SK-N-MC (cell line): ENCODE data around the gene NMNAT1.
A peak's percentile ranks its signal among the peaks of the same experiment; 100 is the strongest.
"Not testable (repeated sequence)": the region's sequence is repeated elsewhere in the genome, so short reads cannot be mapped to it uniquely, and the experiment has no call there.

ENCODE experiments used
- DNase-seq: peaks from one replicate; pipeline ENCODE4 v3.0.0-alpha.2; 2011; ENCODE audit warnings: low read depth, low spot score
- H3K27ac ChIP-seq: fragments of 200-600 bp; sonication (generic); 2 replicates; pipeline ENCODE4 v1.5.1; 2016; ENCODE audit warnings: mixed run types
- H3K36me3 ChIP-seq: fragments of 200-600 bp; sonication (generic); 2 replicates; pipeline ENCODE4 v1.6.1; 2017; ENCODE audit warnings: antibody characterized with exemption, low read length, mixed read lengths; ENCODE audit not compliant: insufficient read depth
- H3K4me3 ChIP-seq: fragments of 200-600 bp; sonication (generic); 2 replicates; pipeline ENCODE4 v1.5.1; 2016
- H3K9ac ChIP-seq: fragments of 200-600 bp; sonication (generic); 2 replicates; pipeline ENCODE4 v1.8.0; 2017; ENCODE audit warnings: mixed run types, mixed read lengths; ENCODE audit not compliant: insufficient read length
- H3K9me3 ChIP-seq: fragments of 200-600 bp; sonication (generic); 2 replicates; pipeline ENCODE4 v1.6.1; 2017; ENCODE audit warnings: low read depth, mild to moderate bottlenecking, antibody characterized with exemption, low read length, moderate library complexity, mixed read lengths
- EZH2 ChIP-seq: fragments of 200-600 bp; sonication (generic); IDR thresholded peaks from one replicate; pipeline ENCODE4 v1.6.1; 2017; ENCODE audit warnings: antibody characterized with exemption
- FOXP2 ChIP-seq: optimal IDR thresholded peaks from 2 replicates; pipeline ENCODE3; 2011; ENCODE audit warnings: mild to moderate bottlenecking, moderate library complexity; ENCODE audit not compliant: insufficient read depth; ENCODE audit errors: extremely low read length, control extremely low read depth
- POLR2AphosphoS5 ChIP-seq: IDR thresholded peaks from 2 replicates; pipeline ENCODE4 v1.6.1; 2012; ENCODE audit warnings: mild to moderate bottlenecking, low read depth, low read length, borderline replicate concordance

NMNAT1 gene

GRCh38 chr1:9993561-9994075 lies 50.3 kb downstream of the NMNAT1 start:
- no peak for TF ChIP-seq FOXP2
- TF ChIP-seq POLR2AphosphoS5: no peak
- TF ChIP-seq EZH2: no peak
- Histone ChIP-seq H3K27ac (no peak overlapping the region), H3K4me3 (no peak overlapping the region), H3K36me3 (no peaks in the 10 kb centered on the region), H3K9ac (no peak overlapping the region), H3K9me3 (no peaks in the 10 kb centered on the region)
- DNase-seq: no peak

- Histone ChIP-seq H3K27ac (no peak within 1 kb of the TSS), H3K9me3 (no peaks in the 10 kb centered on the region), H3K4me3 (peak within 1 kb of the TSS; percentile 59), H3K36me3 (no peaks in the 10 kb centered on the region), H3K9ac (no peak within 1 kb of the TSS)
- no peak for DNase-seq
- no peak for TF ChIP-seq POLR2AphosphoS5
- TF ChIP-seq FOXP2: no peak
- TF ChIP-seq EZH2: no peak
Measured at GRCh38 chr1:9996624-9997582, 53.6 kb downstream of the NMNAT1 start, which contains the start of gene RBP7. Gene RBP7, plus strand, starts transcription at chr1:9997228. Its CDS starts 31 bp downstream, at chr1:9997259.

- Histone ChIP-seq H3K4me3 (no peak overlapping the region), H3K9me3 (no peaks in the 10 kb centered on the region), H3K9ac (no peak overlapping the region), H3K36me3 (no peaks in the 10 kb centered on the region), H3K27ac (no peak overlapping the region)
- TF ChIP-seq POLR2AphosphoS5 (no peak), EZH2 (no peak), FOXP2 (no peak)
- no peak for DNase-seq
Measured at GRCh38 chr1:10001016-10001665, 57.9 kb downstream of the NMNAT1 start.

GRCh38 chr1:10005248-10005647 lies 62.0 kb downstream of the NMNAT1 start:
- H3K27ac ChIP-seq, H3K36me3 ChIP-seq, H3K9ac ChIP-seq, H3K9me3 ChIP-seq, DNase-seq, H3K4me3 ChIP-seq: not testable (repeated sequence)

DNA sequence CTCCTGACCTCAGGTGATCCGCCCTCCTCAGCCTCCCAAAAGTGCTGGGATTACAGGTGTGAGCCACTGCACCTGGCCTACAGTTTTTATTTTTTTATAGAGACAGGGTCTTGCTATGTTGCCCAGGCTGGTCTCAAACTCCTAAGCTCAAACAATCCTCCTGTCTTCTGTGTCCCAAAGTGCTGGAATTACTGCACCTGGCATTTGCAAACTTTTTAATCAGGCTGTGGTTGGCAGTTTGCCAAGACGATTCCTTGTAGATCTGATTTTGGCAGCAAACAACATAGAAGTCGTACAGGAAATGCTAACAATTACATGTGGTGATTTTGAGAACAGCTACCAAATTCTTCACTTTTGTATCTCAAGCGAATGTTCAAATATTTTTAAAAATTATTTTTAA lies 63.9 kb downstream of the NMNAT1 start:
- Histone ChIP-seq H3K9me3 (no peaks in the 10 kb centered on the region), H3K36me3 (no peaks in the 10 kb centered on the region), H3K9ac (no peak overlapping the region), H3K4me3 (no peak overlapping the region), H3K27ac (peak overlapping the region; percentile 47; the same call in 1 of the 2 replicates)
- TF ChIP-seq EZH2: no peak
- TF ChIP-seq FOXP2: no peak
- TF ChIP-seq POLR2AphosphoS5: no peak
- DNase-seq: peak; percentile 24

DNA sequence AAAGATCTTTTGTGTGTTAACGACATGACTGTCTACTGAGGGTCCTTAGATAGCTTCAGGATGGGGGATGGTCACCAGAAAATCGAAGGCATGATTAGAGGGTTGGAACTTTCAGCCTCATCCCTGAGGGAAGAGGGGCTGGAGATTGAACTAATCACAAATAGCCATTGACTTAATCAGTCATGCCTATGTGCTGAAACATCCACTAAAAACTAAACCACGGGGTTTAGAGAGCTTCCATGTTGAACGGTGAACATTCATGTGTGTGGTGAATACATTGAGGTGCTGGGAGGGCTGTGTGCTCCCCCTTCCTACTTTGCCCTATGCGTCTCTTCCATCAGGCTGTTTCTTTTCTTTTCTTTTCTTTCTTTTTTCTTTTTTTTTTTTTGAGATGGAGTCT lies 70.7 kb downstream of the NMNAT1 start:
- no peak for DNase-seq
- Histone ChIP-seq H3K4me3 (no peak overlapping the region), H3K9me3 (no peaks in the 10 kb centered on the region), H3K9ac (no peak overlapping the region), H3K27ac (no peak overlapping the region), H3K36me3 (no peaks in the 10 kb centered on the region)
- TF ChIP-seq POLR2AphosphoS5: no peak
- no peak for TF ChIP-seq FOXP2
- TF ChIP-seq EZH2: no peak

GRCh38 chr1:10019561-10019960 lies 76.3 kb downstream of the NMNAT1 start:
- DNase-seq: no peak
- Histone ChIP-seq H3K36me3 (no peaks in the 10 kb centered on the region), H3K9me3 (no peaks in the 10 kb centered on the region), H3K9ac (no peak overlapping the region), H3K27ac (peak overlapping the region; percentile 54), H3K4me3 (no peak overlapping the region)
- TF ChIP-seq EZH2: no peak
- no peak for TF ChIP-seq FOXP2
- no peak for TF ChIP-seq POLR2AphosphoS5

DNA sequence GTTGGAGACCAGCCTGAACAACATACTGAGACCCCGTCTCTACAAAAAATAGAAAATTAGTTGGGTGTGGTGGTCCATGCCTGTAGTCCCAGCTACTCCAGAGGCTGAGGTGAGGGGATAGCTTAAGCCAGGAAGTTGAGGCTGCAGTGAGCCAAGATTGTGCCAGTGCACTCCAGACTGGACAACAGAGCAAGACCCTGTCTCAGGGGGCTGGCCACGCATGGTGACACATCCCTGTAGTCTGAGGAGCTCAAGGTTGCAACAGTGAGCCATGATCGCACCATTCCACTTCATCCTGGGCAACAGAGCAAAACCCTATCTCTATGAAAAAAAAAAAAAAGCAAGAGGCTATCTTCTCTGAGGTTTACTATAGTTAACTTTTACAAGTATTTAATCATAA lies 76.8 kb downstream of the NMNAT1 start:
- H3K4me3 ChIP-seq: no peak overlapping the region
- H3K27ac ChIP-seq: peak overlapping the region; percentile 69
- H3K36me3 ChIP-seq: no peaks in the 10 kb centered on the region
- no peak for DNase-seq
- no peak for TF ChIP-seq EZH2
- no peak for TF ChIP-seq POLR2AphosphoS5
- TF ChIP-seq FOXP2: no peak
- no peaks in the 10 kb centered on the region for H3K9me3 ChIP-seq
- H3K9ac ChIP-seq: no peak overlapping the region

- DNase-seq, H3K36me3 ChIP-seq, H3K9ac ChIP-seq, H3K4me3 ChIP-seq, H3K9me3 ChIP-seq: not testable (repeated sequence)
- H3K27ac ChIP-seq: peak overlapping the region; percentile 69
Measured at GRCh38 chr1:10020678-10021077, 77.4 kb downstream of the NMNAT1 start.

- H3K4me3 ChIP-seq, H3K9ac ChIP-seq, H3K27ac ChIP-seq, H3K36me3 ChIP-seq, DNase-seq, H3K9me3 ChIP-seq: not testable (repeated sequence)
Measured at GRCh38 chr1:10021992-10022391, 78.7 kb downstream of the NMNAT1 start.
